Naive B cell (primary cell): ENCODE data around the gene CAMTA1. TPM values are rescaled to one million over a fixed set of nuclear protein-coding genes. Genes with fewer than 3 reads are reported as not detected.

Source experiments
- ATAC-seq, 2 donors: fragments of 150-1000 bp; cut with Tn5 transposase; 2 replicates each; pipeline ENCODE4 v1.10.0; 2021; ENCODE audit warnings: low read depth in 2 of 2, mild to moderate bottlenecking in 2 of 2, moderate library complexity in 2 of 2
- DNase-seq: peaks from one replicate; pipeline ENCODE4 v3.0.0; 2022
- H3K27ac Mint-ChIP-seq, 6 donors: one replicate each; pipeline ENCODE4 v1.8.0; 2020 to 2022; ENCODE audit warnings: mild to moderate bottlenecking in 6 of 6, mixed read lengths in 6 of 6, moderate library complexity in 5 of 6, inconsistent platforms in 2 of 6
- H3K27me3 Mint-ChIP-seq, 3 donors: one replicate each; pipeline ENCODE4 v1.8.0; 2021 to 2022; ENCODE audit warnings: mixed read lengths in 3 of 3, mild to moderate bottlenecking in 1 of 3
- H3K36me3 Mint-ChIP-seq, 2 donors: one replicate each; pipeline ENCODE4 v1.8.0; 2020 to 2022; ENCODE audit warnings: mixed read lengths in 2 of 2, inconsistent platforms in 1 of 2, mild to moderate bottlenecking in 1 of 2
- H3K4me1 Mint-ChIP-seq, 3 donors: one replicate each; pipeline ENCODE4 v1.8.0; 2020 to 2022; ENCODE audit warnings: mixed read lengths in 3 of 3, inconsistent platforms in 1 of 3, mild to moderate bottlenecking in 1 of 3, moderate library complexity in 1 of 3
- H3K4me3 Mint-ChIP-seq, 8 donors: one replicate each; pipeline ENCODE4 v1.8.0; 2020 to 2022; ENCODE audit warnings: mild to moderate bottlenecking in 8 of 8, mixed read lengths in 8 of 8, moderate library complexity in 8 of 8, inconsistent platforms in 2 of 8
- H3K9me3 Mint-ChIP-seq, 7 donors: one replicate each; pipeline ENCODE4 v1.8.0; 2020 to 2022; ENCODE audit warnings: mixed read lengths in 7 of 7, mild to moderate bottlenecking in 5 of 7, inconsistent platforms in 2 of 7, moderate library complexity in 1 of 7
- polyA plus RNA-seq, 6 donors: library from polyadenylated mRNA; unstranded; fragments of 300-500 nt; fragmentation: Illumina TruSeq; gene quantifications; one replicate each; pipeline ENCODE4 v1.2.3, GENCODE V29; 2021; ENCODE audit warnings: low read depth in 6 of 6

Gene CAMTA1
- polyA plus RNA-seq, 6 donors from 2014 or later, result 75.4 to 140 (median 88.8) TPM

DNA sequence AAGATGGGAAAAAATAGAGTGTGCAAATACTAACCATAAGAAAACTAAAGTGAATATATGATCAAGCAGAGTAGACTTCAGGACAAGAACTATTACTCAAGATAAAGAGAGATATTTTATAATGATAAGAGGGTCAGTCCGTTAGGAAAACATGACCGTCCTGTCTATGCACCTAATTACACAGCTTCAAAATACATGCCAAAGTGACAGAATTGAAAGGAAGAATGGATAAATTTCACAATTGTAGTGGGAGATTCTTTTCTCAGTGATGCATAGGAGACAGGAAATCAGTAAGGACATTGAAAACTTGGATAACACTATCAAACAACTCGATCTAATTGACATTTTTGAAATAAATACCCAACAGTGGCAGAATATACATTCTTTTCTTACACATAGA lies 489.0 kb downstream of the CAMTA1 start:
- Mint-ChIP-seq H3K9me3 (peaks cover 6 to 31% (median 15%) of the 10 kb centered on the region in 7 donors), H3K27me3 (peaks cover 16 to 24% (median 16%) of the 10 kb centered on the region in 3 donors), H3K27ac (no peak overlapping the region), H3K4me1 (peaks cover 0 to 3% (median 0%) of the 10 kb centered on the region in 3 donors), H3K4me3 (no peak overlapping the region), H3K36me3 (peaks cover 6 to 13% of the 10 kb centered on the region in 2 donors)
- DNase-seq (no peak), ATAC-seq (no peak)

DNA sequence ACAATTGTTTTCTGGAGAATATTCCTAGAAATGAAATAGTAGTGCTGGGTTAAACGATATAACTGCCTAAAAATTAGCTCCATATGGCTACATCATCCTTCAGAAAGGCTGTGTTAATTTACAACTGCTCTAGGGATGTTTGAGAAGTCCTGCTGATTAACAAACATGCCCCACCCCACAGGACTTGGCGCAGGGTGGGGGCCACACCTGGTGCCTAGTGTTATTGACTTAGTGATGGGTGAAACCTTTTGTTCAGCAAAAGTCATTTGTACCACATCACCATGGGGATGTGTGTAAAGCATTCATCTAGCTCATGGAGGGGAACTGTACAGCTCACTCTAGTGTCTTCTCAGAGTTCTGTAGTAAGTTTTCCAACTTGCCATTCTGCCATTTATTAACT lies 492.8 kb downstream of the CAMTA1 start:
- Mint-ChIP-seq H3K27ac (no peak overlapping the region), H3K27me3 (peaks cover 13 to 24% (median 18%) of the 10 kb centered on the region in 3 donors), H3K4me1 (peaks cover 0 to 3% (median 0%) of the 10 kb centered on the region in 3 donors), H3K4me3 (no peak overlapping the region), H3K36me3 (peaks cover 0 to 7% of the 10 kb centered on the region in 2 donors), H3K9me3 (peaks cover 1 to 24% (median 7%) of the 10 kb centered on the region in 7 donors)
- no peak for DNase-seq
- ATAC-seq, result no peak

DNA sequence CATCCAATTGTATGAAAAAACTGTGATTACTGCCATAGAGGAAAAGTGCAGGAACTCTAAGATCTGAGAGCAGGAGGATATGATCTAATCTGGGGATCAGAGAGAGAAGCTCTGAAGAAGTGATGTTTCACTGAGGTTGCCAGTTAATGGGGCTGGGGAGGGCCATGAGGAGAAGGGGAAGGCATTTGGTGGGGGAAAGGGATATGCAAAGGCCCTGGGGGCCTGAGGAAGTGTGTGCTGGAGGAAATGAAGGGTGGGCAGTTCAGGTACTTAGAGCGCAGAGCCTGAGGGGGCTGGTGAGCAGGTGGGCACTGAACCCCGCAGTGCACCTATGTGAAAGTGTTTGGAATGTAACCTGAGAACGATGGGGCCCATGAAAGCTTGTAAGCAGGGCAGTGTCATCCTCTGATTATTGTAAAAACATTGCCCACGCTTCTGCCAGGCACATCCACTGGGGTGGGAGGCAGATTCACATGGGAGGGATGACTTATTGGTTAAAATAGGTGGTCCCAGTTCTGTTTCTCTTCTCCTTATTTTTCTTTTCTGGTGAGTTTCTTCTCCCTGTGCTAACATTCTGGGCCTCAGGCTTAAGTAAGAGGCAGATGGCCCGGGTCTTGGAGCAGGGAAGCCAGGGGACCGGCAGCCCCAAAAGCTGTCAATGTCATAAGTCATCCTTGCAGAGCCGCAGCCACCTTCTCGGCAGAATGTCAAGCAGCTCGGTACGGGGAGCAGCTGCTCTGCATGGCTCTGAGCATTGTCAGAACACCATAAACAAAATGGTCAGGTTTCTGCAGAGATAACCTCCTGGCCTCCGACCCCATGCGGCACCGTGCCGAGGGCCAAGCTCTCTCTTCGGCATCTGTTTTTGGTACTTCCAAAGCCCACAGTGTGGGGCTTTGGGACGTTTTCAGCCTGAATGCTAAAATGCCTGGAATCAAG lies 493.8 kb downstream of the CAMTA1 start:
- Mint-ChIP-seq H3K4me3 (no peak overlapping the region), H3K27me3 (peaks cover 19 to 27% (median 22%) of the 10 kb centered on the region in 3 donors), H3K27ac (no peak overlapping the region), H3K9me3 (peaks cover 1 to 24% (median 7%) of the 10 kb centered on the region in 7 donors), H3K4me1 (peaks cover 0 to 3% (median 0%) of the 10 kb centered on the region in 3 donors), H3K36me3 (peaks cover 0 to 7% of the 10 kb centered on the region in 2 donors)
- ATAC-seq (no peak), DNase-seq (no peak)

DNA sequence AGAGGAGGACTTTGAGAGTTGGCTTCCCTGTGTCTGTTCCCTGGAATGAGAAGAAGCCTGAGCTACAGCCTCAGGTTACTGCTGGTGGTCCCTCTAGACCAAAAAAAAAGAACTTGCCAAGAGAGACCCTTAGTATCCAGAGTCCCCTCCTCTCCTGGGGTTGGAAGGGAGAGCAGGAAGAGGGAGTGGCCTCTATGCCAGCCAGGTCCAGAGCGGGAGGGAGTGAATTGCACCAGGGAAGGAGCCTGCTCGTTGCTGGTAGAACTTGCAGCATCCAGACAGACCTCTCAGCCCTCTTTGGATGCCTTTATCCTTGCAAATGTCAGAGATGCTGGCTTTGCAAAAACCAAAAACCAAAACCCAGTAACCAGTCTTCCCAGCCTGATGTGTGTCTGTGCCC lies 494.5 kb downstream of the CAMTA1 start:
- Mint-ChIP-seq H3K27ac (no peak overlapping the region), H3K27me3 (peaks cover 19 to 27% (median 22%) of the 10 kb centered on the region in 3 donors), H3K4me3 (no peak overlapping the region), H3K4me1 (peaks cover 0 to 3% (median 0%) of the 10 kb centered on the region in 3 donors), H3K36me3 (peaks cover 0 to 7% of the 10 kb centered on the region in 2 donors), H3K9me3 (peaks cover 1 to 24% (median 7%) of the 10 kb centered on the region in 7 donors)
- ATAC-seq (no peak), DNase-seq (no peak)

DNA sequence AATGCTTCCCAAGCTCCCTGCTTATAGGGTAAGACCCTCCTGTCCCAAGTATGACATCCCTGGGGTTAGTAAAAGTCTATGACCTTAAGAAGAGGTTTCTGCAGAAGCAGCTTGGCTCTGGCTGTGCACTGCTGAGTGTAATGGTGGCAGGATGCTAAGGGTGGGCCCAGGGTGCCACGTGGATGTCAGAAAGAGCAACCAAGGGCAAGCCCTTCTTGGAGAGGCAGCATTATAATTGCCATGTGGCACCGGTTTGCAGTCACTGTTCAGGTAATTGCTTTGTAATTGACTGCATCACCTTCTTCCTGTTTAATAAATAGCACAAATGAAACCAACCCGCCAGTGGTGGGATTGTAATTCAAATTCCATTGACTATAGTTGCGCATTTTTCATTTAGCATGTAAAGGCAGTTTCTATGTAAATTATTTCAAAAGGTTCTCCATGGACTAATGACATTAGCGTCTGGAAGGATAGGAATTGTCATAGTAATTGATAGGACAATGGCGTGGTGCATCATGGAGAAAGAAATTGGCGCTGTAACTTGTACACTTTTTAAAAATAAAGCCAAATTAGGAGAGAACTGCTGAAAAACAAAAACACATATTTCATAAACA lies 495.2 kb downstream of the CAMTA1 start:
- Mint-ChIP-seq H3K4me3 (no peak overlapping the region), H3K27ac (no peak overlapping the region), H3K9me3 (peaks cover 1 to 24% (median 7%) of the 10 kb centered on the region in 7 donors), H3K27me3 (peaks cover 19 to 27% (median 22%) of the 10 kb centered on the region in 3 donors), H3K36me3 (peaks cover 0 to 7% of the 10 kb centered on the region in 2 donors), H3K4me1 (peaks cover 0 to 3% (median 0%) of the 10 kb centered on the region in 3 donors)
- no peak for ATAC-seq
- no peak for DNase-seq

DNA sequence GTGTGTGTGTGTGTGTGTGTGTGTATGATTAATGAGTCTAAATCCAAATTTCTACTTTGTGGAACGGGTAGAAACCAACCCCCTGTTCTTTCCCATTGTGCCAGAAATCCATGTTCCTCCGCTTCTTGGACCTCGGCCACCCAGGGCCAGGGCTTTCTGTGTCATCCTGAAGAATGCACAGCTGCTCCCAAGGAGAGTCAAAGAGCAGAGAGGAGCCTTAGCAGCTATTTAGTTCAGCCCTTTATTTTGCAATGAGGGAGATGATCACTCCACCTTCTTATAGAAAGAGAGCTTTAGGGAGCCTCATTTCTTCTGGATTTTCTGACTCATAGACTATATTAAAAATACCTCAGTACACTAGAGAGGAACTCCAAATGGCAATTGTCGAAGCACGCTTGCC lies 496.6 kb downstream of the CAMTA1 start:
- no peak for DNase-seq
- H3K4me3 Mint-ChIP-seq, result no peak overlapping the region
- H3K36me3 Mint-ChIP-seq, result peaks cover 0 to 7% of the 10 kb centered on the region in 2 donors
- ATAC-seq, result no peak
- peaks cover 0 to 3% (median 0%) of the 10 kb centered on the region in 3 donors for H3K4me1 Mint-ChIP-seq
- H3K27me3 Mint-ChIP-seq, result peaks cover 22 to 34% (median 23%) of the 10 kb centered on the region in 3 donors
- no peak overlapping the region for H3K27ac Mint-ChIP-seq
- H3K9me3 Mint-ChIP-seq, result peaks cover 0 to 24% (median 3%) of the 10 kb centered on the region in 7 donors

DNA sequence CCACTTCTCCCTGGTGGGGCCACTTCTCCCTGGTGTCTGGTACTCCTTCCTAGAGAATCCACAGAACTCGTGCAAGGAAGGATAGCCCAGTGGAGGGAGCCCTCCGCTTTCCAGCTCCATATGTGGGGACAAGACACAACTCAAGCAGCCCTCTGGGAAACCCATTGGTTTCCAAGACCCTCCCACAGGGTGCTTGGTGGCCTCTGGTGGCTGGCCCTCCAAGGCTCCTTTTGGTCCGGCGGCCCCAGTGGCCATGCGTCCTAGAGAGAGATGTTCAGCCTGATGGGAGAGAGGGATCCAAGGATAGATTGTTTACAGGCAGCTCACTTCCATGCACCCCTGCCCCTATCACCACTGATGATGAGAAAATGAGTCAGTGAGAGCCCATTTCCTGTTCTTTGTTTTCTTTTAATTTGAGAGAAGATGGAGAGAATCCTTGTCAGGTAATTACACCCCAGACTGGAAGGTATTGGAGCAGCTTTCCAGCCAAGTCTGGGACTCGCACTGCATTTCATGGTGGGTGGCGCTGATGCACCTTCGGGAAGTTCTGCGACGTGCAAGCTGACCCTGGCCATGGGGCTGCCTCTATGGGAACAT lies 499.7 kb downstream of the CAMTA1 start:
- H3K4me3 Mint-ChIP-seq, result no peak overlapping the region
- H3K4me1 Mint-ChIP-seq, result no peaks in the 10 kb centered on the region
- peaks cover 22 to 38% (median 23%) of the 10 kb centered on the region in 3 donors for H3K27me3 Mint-ChIP-seq

DNA sequence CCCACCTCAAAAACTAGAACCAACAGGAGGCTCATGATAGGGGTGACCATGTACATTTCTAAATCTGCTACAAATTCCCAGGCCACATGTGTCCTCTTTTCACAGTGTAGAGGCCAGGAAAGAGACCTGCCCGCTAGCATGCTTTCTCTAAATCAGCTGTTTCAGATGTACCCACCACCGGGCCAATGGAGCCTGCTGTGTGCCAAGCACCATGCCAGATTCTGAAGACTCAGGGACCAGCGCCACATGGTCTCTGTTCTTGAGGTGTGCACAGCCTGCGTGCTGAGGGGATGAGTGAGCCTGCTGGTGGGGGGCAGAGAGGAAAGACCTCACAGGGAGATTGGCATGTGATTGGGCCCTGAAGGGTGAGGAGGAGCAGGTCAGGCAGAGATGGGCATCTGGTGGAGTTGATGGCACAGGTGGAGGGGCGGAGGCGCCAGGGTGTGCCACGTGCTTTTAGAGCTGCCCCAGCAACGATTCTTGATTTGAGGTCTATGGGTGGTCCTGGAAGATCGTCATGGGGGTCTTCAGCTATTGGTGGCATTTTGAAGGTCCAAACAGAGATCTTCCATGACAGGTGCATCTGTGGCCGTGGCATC lies 500.7 kb downstream of the CAMTA1 start:
- no peak for DNase-seq
- H3K4me3 Mint-ChIP-seq, result no peak overlapping the region

More for the DNA sequence above, 499.7 kb downstream of the CAMTA1 start:
- DNase-seq (no peak), ATAC-seq (no peak)
- H3K36me3 Mint-ChIP-seq, result no peaks in the 10 kb centered on the region
- peaks cover 0 to 11% (median 4%) of the 10 kb centered on the region in 7 donors for H3K9me3 Mint-ChIP-seq
- peak overlapping the region in 1 of 6 donors; percentile 36 for H3K27ac Mint-ChIP-seq

DNA sequence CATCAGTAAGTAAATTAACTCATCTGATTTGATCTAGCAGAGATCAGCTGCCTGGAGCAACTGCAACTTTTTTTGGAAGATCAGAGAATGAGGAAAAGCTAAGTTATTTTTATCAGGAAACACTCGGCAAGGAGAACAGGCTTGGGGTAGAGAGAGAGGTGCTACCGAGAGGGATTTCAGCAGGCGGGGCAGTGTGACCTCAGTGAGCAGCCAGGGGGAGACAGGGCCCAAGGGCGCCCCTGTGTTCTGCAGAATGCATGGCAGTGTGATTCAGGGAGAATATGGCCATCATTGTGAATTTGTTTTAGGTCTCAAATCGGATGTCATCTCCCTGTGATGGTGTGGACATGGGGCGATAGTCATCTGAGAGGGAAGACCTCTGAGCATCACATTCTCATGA lies 501.8 kb downstream of the CAMTA1 start:
- DNase-seq (no peak), ATAC-seq (no peak)
- Mint-ChIP-seq H3K4me3 (no peak overlapping the region), H3K9me3 (peaks cover 0 to 11% (median 4%) of the 10 kb centered on the region in 7 donors), H3K27ac (no peak overlapping the region), H3K4me1 (no peaks in the 10 kb centered on the region), H3K27me3 (peaks cover 13 to 36% (median 22%) of the 10 kb centered on the region in 3 donors), H3K36me3 (no peaks in the 10 kb centered on the region)

More for the DNA sequence above, 500.7 kb downstream of the CAMTA1 start:
- Mint-ChIP-seq H3K4me1 (no peaks in the 10 kb centered on the region), H3K27ac (no peak overlapping the region), H3K27me3 (peaks cover 16 to 38% (median 23%) of the 10 kb centered on the region in 3 donors), H3K9me3 (peaks cover 0 to 11% (median 4%) of the 10 kb centered on the region in 7 donors), H3K36me3 (no peaks in the 10 kb centered on the region)
- no peak for ATAC-seq

DNA sequence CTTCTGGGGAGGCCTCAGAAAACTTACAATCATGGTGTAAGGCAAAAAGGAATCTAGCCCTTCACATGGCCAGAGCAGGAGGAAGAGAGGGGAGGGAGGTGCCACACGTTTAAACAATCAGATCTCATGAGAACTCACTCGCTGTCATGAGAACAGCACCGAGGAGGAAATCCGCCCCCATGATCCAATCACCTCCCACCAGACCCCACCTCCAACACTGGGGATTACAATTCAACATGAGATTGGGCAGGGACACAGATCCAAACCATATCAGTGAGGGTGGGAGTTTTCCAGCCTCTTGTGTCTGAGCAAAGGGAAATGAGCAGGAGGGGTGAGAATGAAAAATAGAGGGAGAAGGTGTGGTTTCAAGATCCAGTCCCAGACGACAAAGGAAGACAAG lies 503.7 kb downstream of the CAMTA1 start:
- no peak overlapping the region for H3K4me3 Mint-ChIP-seq
- H3K9me3 Mint-ChIP-seq, result peaks cover 0 to 11% (median 3%) of the 10 kb centered on the region in 7 donors
- no peaks in the 10 kb centered on the region for H3K36me3 Mint-ChIP-seq
- H3K27me3 Mint-ChIP-seq, result peaks cover 8 to 20% (median 10%) of the 10 kb centered on the region in 3 donors
- H3K27ac Mint-ChIP-seq, result no peak overlapping the region
- no peaks in the 10 kb centered on the region for H3K4me1 Mint-ChIP-seq
- DNase-seq, result no peak
- no peak for ATAC-seq

DNA sequence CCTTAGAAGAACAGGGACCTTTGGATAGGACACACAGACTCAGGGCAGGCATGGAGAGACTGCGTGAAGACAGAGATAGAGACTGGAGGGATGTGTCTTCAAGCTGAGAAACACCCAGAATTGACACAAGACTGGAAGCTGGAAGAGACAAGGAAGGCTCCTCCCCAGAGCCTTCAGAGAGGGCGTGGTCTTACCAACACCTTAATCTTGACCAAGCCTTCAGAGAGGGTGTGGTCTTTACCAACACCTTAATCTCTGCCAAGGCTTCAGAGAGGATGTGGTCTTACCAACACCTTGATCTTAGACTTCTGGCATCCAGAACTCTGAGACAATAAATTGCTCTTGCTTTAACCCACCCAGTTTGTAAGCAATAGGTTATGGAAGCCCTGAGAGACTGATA lies 504.4 kb downstream of the CAMTA1 start:
- Mint-ChIP-seq H3K27ac (no peak overlapping the region), H3K4me1 (no peaks in the 10 kb centered on the region), H3K9me3 (peaks cover 0 to 10% (median 3%) of the 10 kb centered on the region in 7 donors), H3K27me3 (peaks cover 10 to 20% (median 10%) of the 10 kb centered on the region in 3 donors), H3K36me3 (no peaks in the 10 kb centered on the region), H3K4me3 (no peak overlapping the region)
- no peak for DNase-seq
- no peak for ATAC-seq

DNA sequence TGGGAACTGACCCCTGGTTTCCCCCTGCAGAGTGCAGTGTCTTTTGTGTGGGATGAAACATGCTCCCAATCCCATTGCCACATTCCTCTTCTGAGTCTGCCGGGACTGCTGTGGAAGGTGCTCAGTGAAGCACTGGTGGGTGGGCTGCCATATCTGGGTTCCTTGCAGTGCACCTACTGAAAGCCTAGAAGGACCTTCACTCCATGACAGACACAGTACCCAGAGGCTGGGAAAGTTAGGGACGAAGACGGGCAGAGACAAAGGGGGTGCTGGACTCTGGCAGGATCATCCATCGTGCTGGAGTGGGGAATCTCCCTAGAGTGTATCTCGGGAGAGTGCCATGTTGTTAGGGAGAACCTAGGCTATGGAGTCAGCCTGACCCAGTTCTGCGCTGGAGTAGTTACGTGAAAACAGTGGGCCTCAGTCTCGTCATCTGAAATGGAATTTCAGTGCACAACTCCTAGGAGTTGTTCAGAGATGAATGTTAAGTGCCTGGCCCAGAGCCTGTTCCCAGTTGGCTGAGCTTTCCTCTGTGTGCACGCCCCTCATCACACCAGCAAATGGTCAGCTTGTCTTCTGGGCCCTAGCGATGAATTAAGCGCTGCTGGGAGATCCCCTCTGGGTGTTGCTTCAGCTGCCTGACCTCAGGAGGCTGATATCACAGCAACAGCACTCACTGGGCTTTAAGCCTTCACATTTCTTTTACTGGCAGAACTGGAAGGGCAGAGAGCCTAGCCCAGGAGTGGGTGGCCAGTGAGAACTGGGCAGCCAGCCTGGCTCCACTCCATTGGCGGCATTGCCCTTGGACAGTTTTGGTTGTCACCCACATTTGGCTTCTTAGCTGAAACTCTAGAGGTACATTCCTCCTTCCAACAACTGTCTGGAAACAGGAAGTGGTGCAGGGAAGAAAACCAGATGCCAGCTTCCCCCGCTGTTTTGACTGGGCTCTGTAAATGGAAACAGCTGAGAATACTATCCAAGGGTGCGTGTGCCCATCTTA lies 506.0 kb downstream of the CAMTA1 start:
- Mint-ChIP-seq H3K9me3 (peaks cover 0 to 10% (median 3%) of the 10 kb centered on the region in 7 donors), H3K27me3 (peaks cover 10 to 16% (median 14%) of the 10 kb centered on the region in 3 donors), H3K36me3 (no peaks in the 10 kb centered on the region), H3K4me1 (no peaks in the 10 kb centered on the region), H3K27ac (no peak overlapping the region), H3K4me3 (no peak overlapping the region)
- DNase-seq (no peak), ATAC-seq (no peak)
